SU-DHL-6 (cell line): ENCODE data around the gene MBL2.

ENCODE experiments used
- H2AFZ ChIP-seq: fragments of 200-600 bp; sonication (generic); 2 replicates; pipeline ENCODE4 v1.6.1; 2014; ENCODE audit warnings: low read depth, mild to moderate bottlenecking, moderate library complexity, mixed read lengths, antibody characterized with exemption, low read length; ENCODE audit not compliant: severe bottlenecking
- H3F3A ChIP-seq: fragments of 200-600 bp; shearing (Covaris generic); 2 replicates; pipeline ENCODE4 v1.6.0; 2016; ENCODE audit warnings: antibody characterized with exemption, mild to moderate bottlenecking; ENCODE audit not compliant: insufficient read depth
- H3K27ac ChIP-seq: fragments of 200-600 bp; sonication (generic); 2 replicates; pipeline ENCODE4 v1.5.1; 2016; ENCODE audit warnings: low read depth, mild to moderate bottlenecking, low read length, moderate library complexity, mixed read lengths
- H3K27me3 ChIP-seq: fragments of 200-600 bp; sonication (generic), shearing (Covaris generic); 2 replicates; pipeline ENCODE4 v1.6.0; 2014; ENCODE audit warnings: mild to moderate bottlenecking, low read length
- H3K36me3 ChIP-seq: fragments of 200-600 bp; sonication (generic); 2 replicates; pipeline ENCODE4 v1.6.1; 2014; ENCODE audit warnings: mild to moderate bottlenecking, low read length, mixed read lengths
- H3K4me2 ChIP-seq: fragments of 300-600, 200-600 bp; shearing (Covaris generic), sonication (generic); 2 replicates; pipeline ENCODE4 v1.6.0; 2014; ENCODE audit warnings: low read length, low read depth, mild to moderate bottlenecking; ENCODE audit not compliant: poor library complexity, severe bottlenecking
- H3K4me3 ChIP-seq: fragments of 200-600 bp; sonication (generic); 2 replicates; pipeline ENCODE4 v1.5.1; 2014; ENCODE audit warnings: antibody characterized with exemption, low read length, mild to moderate bottlenecking, mixed read lengths; ENCODE audit not compliant: insufficient read depth, poor library complexity, severe bottlenecking
- H3K79me2 ChIP-seq: fragments of 200-600 bp; sonication (generic); 2 replicates; pipeline ENCODE4 v1.6.1; 2014; ENCODE audit warnings: mild to moderate bottlenecking, low read length, moderate library complexity; ENCODE audit not compliant: insufficient read depth
- H3K9ac ChIP-seq: fragments of 200-600 bp; sonication (generic); 2 replicates; pipeline ENCODE4 v1.7.0; 2014; ENCODE audit warnings: mild to moderate bottlenecking, low read length
- H3K9me2 ChIP-seq: fragments of 200-600 bp; sonication (generic); replicated peaks from 2 replicates; pipeline ENCODE4 v1.6.1; 2014; ENCODE audit warnings: low read length; ENCODE audit not compliant: insufficient read depth
- H3K9me3 ChIP-seq: fragments of 200-600 bp; sonication (generic); 2 replicates; pipeline ENCODE4 v1.6.1; 2014; ENCODE audit warnings: low read length, mixed read lengths; ENCODE audit not compliant: insufficient read depth
- H4K20me1 ChIP-seq: fragments of 200-600 bp; sonication (generic); 2 replicates; pipeline ENCODE4 v1.6.1; 2014; ENCODE audit warnings: low read depth, mild to moderate bottlenecking, antibody characterized with exemption, low read length, moderate library complexity, mixed read lengths
- CTCF ChIP-seq: fragments of 200-600 bp; sonication (generic); IDR thresholded peaks from one replicate; pipeline ENCODE4 v1.5.1; 2017; ENCODE audit warnings: antibody characterized with exemption, mild to moderate bottlenecking, low read length, moderate library complexity; ENCODE audit not compliant: insufficient read depth, poor library complexity, severe bottlenecking
- EZH2phosphoT487 ChIP-seq: fragments of 200-600 bp; sonication (generic), shearing (Covaris generic); conservative IDR thresholded peaks from 2 replicates; pipeline ENCODE4 v1.6.1; 2018; ENCODE audit warnings: mild to moderate bottlenecking, antibody characterized with exemption, low read length, moderate library complexity, mixed read lengths

Gene MBL2

GRCh38 chr10:52814506-52814905 is 41.9 kb upstream of the MBL2 start:
- Histone ChIP-seq H3K27me3 (no peaks in the 10 kb centered on the region), H3K9me2 (no peaks in the 10 kb centered on the region), H3F3A (no peaks in the 10 kb centered on the region), H3K27ac (no peak overlapping the region), H3K4me2 (peak overlapping the region; percentile 43), H3K9ac (no peak overlapping the region; the same call in 1 of the 2 replicates), H3K79me2 (no peaks in the 10 kb centered on the region), H3K9me3 (no peaks in the 10 kb centered on the region), H3K36me3 (no peaks in the 10 kb centered on the region), H2AFZ (peak overlapping the region; percentile 71), H4K20me1 (no peaks in the 10 kb centered on the region), H3K4me3 (peak overlapping the region; percentile 10)
- TF ChIP-seq CTCF (no peak), EZH2phosphoT487 (no peak)

GRCh38 chr10:52811776-52812175 is 39.2 kb upstream of the MBL2 start:
- H3K4me2 ChIP-seq, result no peak overlapping the region
- H3K36me3 ChIP-seq, result no peaks in the 10 kb centered on the region
- no peak overlapping the region for H3K9ac ChIP-seq
- no peaks in the 10 kb centered on the region for H3K27me3 ChIP-seq
- no peak for TF ChIP-seq EZH2phosphoT487
- TF ChIP-seq CTCF, result no peak
- no peak overlapping the region for H3K27ac ChIP-seq
- H2AFZ ChIP-seq, result no peak overlapping the region
- no peaks in the 10 kb centered on the region for H4K20me1 ChIP-seq
- no peak overlapping the region for H3K4me3 ChIP-seq
- no peaks in the 10 kb centered on the region for H3K9me2 ChIP-seq
- H3K9me3 ChIP-seq, result no peaks in the 10 kb centered on the region
- H3F3A ChIP-seq, result no peaks in the 10 kb centered on the region
- H3K79me2 ChIP-seq, result no peaks in the 10 kb centered on the region

- no peaks in the 10 kb centered on the region for H3K36me3 ChIP-seq
- H3K9me2 ChIP-seq, result no peaks in the 10 kb centered on the region
- no peak for TF ChIP-seq CTCF
- TF ChIP-seq EZH2phosphoT487, result no peak
- H3K27ac ChIP-seq, result no peak overlapping the region
- no peaks in the 10 kb centered on the region for H4K20me1 ChIP-seq
- H3K9me3 ChIP-seq, result no peaks in the 10 kb centered on the region
- H3K27me3 ChIP-seq, result no peaks in the 10 kb centered on the region
- no peaks in the 10 kb centered on the region for H3K79me2 ChIP-seq
- H3F3A ChIP-seq, result no peaks in the 10 kb centered on the region
- H3K4me2 ChIP-seq, result no peak overlapping the region
- H2AFZ ChIP-seq, result no peak overlapping the region
- no peak overlapping the region for H3K4me3 ChIP-seq
- H3K9ac ChIP-seq, result no peak overlapping the region
These were observed 38.2 kb upstream of the MBL2 start for GRCh38 chr10:52810761-52811160.

GRCh38 chr10:52807803-52808202 is 35.2 kb upstream of the MBL2 start:
- Histone ChIP-seq H3K36me3 (no peaks in the 10 kb centered on the region), H3K27me3 (no peaks in the 10 kb centered on the region), H4K20me1 (no peaks in the 10 kb centered on the region), H3K4me2 (no peak overlapping the region), H3K79me2 (no peaks in the 10 kb centered on the region), H3F3A (no peaks in the 10 kb centered on the region), H3K9ac (no peak overlapping the region), H3K27ac (no peak overlapping the region), H3K4me3 (no peak overlapping the region), H3K9me2 (no peaks in the 10 kb centered on the region), H2AFZ (no peak overlapping the region), H3K9me3 (no peaks in the 10 kb centered on the region)
- TF ChIP-seq EZH2phosphoT487 (no peak), CTCF (no peak)
